ENCODE results near the gene ADO.

Gene ADO

GRCh38 chr10:62763155-62763554 is 41.4 kb upstream of the ADO start:
- CTCF ChIA-PET, result no interaction called here
- POLR2A ChIA-PET (ENCODE audit: low non-redundant PET), result no interaction called here
- DNase-seq (ENCODE audit: low spot score), result no peak
- TF ChIP-seq, protein P1, sequence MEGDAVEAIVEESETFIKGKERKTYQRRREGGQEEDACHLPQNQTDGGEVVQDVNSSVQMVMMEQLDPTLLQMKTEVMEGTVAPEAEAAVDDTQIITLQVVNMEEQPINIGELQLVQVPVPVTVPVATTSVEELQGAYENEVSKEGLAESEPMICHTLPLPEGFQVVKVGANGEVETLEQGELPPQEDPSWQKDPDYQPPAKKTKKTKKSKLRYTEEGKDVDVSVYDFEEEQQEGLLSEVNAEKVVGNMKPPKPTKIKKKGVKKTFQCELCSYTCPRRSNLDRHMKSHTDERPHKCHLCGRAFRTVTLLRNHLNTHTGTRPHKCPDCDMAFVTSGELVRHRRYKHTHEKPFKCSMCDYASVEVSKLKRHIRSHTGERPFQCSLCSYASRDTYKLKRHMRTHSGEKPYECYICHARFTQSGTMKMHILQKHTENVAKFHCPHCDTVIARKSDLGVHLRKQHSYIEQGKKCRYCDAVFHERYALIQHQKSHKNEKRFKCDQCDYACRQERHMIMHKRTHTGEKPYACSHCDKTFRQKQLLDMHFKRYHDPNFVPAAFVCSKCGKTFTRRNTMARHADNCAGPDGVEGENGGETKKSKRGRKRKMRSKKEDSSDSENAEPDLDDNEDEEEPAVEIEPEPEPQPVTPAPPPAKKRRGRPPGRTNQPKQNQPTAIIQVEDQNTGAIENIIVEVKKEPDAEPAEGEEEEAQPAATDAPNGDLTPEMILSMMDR (conservative IDR thresholded peaks at IDR 0.05; ENCODE audit: low read depth), result no peak
- H3K27ac ChIP-seq, result no peak overlapping the region

DNA sequence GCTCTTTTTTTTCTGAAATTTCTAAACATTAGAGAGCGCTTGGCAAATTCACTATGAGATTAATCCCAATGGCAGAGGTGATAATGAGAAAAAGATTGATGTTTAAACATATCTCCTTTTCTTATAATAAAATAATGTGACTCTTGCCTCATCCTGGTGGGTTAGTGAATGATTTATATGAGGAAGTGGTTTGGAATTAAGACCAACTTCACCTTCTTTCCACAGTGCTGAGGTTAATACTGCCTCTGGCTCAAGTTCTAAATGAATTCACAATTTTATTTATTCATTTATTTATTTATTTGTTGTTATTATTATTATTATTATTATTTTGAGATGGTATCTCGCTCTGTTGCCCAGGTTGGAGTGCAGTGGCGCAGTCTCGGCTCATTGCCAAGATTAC is 40.5 kb upstream of the ADO start:
- ChIA-PET POLR2A (ENCODE audit: low non-redundant PET) (no interaction called here), CTCF (no interaction called here)
- DNase-seq (ENCODE audit: low spot score), result no peak
- no peak overlapping the region for H3K27ac ChIP-seq
- TF ChIP-seq, protein P1 (conservative IDR thresholded peaks at IDR 0.05; ENCODE audit: low read depth), result no peak

- TF ChIP-seq, protein P1 (conservative IDR thresholded peaks at IDR 0.05; ENCODE audit: low read depth), result no peak
- DNase-seq (ENCODE audit: low spot score), result no peak
- H3K27ac ChIP-seq, result no peak overlapping the region
- POLR2A ChIA-PET (ENCODE audit: low non-redundant PET), result no interaction called here
- CTCF ChIA-PET, result interaction anchor here (0.5 kb wide), 1 partner anchor 205 kb away, joined by 3 read pairs; no protein-coding TSS in a partner anchor
Measured at GRCh38 chr10:62765726-62766125, 38.8 kb upstream of the ADO start.

- DNase-seq (ENCODE audit: low spot score), result no peak
- no peak overlapping the region for H3K27ac ChIP-seq
- ChIA-PET POLR2A (ENCODE audit: low non-redundant PET) (no interaction called here), CTCF (interaction anchor here (0.5 kb wide), 1 partner anchor 204 kb away, joined by 3 read pairs; no protein-coding TSS in a partner anchor)
- TF ChIP-seq, protein P1 (conservative IDR thresholded peaks at IDR 0.05; ENCODE audit: low read depth), result no peak
Measured at GRCh38 chr10:62766386-62766785, 38.1 kb upstream of the ADO start.

GRCh38 chr10:62769574-62770242 is 34.8 kb upstream of the ADO start:
- TF ChIP-seq, protein P1 (conservative IDR thresholded peaks at IDR 0.05; ENCODE audit: low read depth), result no peak
- H3K27ac ChIP-seq, result no peak overlapping the region
- POLR2A ChIA-PET (ENCODE audit: low non-redundant PET), result no interaction called here
- CTCF ChIA-PET, result interaction anchor here (0.6 kb wide), 1 partner anchor 359 kb away, joined by 3 read pairs; no protein-coding TSS in a partner anchor
- no peak for DNase-seq (ENCODE audit: low spot score)

DNA sequence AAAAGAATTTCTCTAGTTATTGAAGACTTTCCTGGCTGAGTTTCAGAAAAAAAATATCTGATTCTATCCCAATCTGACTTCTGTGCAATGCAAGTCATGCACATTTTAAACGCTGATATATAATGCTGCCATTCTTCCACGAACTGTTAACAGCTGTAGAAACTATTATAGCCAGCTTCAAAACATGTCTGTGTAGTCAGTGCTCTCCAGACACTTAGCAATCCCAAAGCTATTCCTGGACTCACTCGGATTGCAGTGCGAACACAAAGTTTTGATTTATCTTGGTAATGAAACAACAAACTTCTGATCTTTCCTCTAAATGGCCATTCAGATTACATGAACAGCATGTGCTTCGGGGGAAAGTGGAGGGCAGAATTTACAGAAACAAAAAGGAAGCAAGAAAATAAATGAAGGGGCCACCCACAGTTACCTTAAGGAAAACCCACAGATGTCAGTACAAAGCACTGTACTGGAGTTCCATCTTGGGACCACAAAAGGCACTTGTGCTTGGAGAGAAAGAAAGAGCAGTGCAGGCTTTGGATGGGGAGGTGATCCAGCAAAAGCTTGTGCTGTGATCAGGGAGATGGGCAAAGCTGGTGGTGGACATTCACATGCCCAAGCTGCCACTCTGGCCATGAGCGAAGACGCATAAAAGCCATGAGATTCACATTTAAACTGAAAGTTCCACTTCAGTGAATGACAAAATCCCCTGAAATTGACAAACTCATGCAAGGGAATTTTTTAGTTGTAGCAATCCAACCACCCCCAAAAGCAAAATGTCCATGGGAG is 32.1 kb upstream of the ADO start:
- TF ChIP-seq, protein P1 (conservative IDR thresholded peaks at IDR 0.05; ENCODE audit: low read depth), result no peak
- no peak for DNase-seq (ENCODE audit: low spot score)
- H3K27ac ChIP-seq, result no peak overlapping the region
- ChIA-PET POLR2A (ENCODE audit: low non-redundant PET) (no interaction called here), CTCF (interaction anchor here (0.7 kb wide), 1 partner anchor 1620 kb away, joined by 4 read pairs; no protein-coding TSS in a partner anchor)
